GM21723 (cell line): ENCODE measurements around the gene AJAP1.
"Not testable (repeated sequence)": the region's sequence is repeated elsewhere in the genome, so short reads cannot be mapped to it uniquely, and the experiment has no call there.

Experiments
- ATAC-seq: cut with Tn5 transposase; IDR thresholded peaks from one replicate; pipeline ENCODE4 v1.9.1; 2021; ENCODE audit warnings: mild to moderate bottlenecking, moderate library complexity; ENCODE audit not compliant: unreplicated experiment

Gene AJAP1, protein sequence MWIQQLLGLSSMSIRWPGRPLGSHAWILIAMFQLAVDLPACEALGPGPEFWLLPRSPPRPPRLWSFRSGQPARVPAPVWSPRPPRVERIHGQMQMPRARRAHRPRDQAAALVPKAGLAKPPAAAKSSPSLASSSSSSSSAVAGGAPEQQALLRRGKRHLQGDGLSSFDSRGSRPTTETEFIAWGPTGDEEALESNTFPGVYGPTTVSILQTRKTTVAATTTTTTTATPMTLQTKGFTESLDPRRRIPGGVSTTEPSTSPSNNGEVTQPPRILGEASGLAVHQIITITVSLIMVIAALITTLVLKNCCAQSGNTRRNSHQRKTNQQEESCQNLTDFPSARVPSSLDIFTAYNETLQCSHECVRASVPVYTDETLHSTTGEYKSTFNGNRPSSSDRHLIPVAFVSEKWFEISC

DNA sequence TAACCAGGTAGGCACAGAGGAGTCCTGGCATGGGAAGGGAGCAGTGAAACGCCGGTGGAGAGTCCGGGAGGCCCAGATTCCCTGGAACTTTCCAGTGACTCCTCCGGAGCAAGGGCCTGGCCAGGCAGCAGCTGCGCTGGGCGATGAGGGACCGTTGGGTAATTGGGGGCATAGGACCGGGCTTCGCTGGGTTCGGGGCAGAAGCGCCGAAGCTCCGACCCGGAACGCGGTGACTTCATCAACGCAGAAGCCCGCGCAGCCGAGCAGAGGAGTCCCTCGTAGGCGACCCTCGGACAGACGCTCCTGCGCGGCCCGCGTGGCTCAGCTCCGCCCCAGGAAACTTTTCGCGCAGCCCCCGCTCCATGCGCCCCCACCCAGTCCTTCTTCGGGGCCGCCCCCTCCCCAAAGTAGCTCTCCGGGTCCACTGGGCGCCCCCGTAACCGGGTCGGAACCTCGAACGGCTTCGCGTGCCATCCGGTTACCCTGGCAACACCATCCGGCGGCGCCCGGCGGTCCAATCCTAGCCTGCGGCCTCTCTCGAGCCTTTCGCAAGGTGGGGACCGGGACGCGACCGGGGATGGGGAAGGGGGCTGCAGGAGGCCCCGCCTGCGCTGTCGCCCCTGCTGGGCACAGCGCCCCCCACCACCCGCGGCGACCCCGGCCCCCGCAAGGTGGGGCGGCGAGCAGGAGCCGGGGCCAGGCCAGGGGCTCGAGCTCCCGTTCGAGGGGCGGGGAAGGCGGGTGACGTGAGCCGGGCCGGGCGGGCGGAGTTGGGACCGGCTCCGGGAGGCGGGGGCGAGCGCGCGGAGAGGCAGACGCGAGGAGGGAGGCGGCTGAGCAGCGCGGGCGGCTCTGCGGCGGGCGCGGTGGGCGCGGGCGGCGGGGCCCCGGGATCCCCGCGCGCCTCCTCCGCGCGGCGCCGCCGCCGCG, at the start of gene AJAP1:
TSS of gene AJAP1 (plus strand) at position 814 of the 930 bp plus-strand sequence. CDS start 817 bp downstream, outside the sequence.
- ATAC-seq: no peak

GRCh38 chr1:4605158-4605557, 49.3 kb upstream of the AJAP1 start:
- ATAC-seq: no peak

DNA sequence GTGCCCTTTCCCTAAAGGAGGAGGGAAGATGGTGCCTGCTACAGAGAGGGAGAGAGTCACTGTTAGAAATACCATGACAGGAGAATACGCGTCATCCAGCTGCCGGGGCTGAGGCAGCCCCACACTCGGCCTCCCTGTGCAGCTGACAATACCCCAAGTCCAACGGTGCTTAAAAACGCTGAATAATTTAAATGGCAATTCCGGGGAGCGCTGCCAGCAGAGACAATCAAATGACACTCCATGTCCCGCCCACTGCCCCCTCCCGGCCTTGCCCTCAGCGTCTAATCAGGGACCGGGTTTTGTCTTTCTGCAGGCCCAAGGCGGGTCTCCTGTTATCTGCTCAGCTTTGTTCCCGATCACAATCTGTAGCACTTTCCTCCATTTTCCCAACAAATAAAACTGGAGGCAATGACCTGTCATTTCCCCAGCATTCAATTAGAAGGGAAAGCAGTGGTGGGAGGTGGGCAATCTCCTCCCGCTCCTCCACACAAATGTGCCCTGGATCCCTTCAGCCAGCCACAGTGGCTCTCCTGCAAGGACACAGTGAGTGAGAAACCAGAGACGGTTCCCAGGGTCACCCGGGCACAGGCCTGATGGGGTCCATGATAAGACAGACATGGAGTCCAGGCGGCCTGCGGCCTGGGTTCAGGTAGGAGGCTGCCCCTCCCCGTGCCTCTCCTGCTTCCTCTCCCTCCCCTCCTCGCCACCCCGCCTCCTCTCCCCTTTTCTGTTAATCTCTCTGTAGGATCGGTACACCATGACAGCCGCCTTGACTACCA, 42.7 kb upstream of the AJAP1 start:
- no peak for ATAC-seq

GRCh38 chr1:4612991-4613390, 41.4 kb upstream of the AJAP1 start:
- no peak for ATAC-seq

DNA sequence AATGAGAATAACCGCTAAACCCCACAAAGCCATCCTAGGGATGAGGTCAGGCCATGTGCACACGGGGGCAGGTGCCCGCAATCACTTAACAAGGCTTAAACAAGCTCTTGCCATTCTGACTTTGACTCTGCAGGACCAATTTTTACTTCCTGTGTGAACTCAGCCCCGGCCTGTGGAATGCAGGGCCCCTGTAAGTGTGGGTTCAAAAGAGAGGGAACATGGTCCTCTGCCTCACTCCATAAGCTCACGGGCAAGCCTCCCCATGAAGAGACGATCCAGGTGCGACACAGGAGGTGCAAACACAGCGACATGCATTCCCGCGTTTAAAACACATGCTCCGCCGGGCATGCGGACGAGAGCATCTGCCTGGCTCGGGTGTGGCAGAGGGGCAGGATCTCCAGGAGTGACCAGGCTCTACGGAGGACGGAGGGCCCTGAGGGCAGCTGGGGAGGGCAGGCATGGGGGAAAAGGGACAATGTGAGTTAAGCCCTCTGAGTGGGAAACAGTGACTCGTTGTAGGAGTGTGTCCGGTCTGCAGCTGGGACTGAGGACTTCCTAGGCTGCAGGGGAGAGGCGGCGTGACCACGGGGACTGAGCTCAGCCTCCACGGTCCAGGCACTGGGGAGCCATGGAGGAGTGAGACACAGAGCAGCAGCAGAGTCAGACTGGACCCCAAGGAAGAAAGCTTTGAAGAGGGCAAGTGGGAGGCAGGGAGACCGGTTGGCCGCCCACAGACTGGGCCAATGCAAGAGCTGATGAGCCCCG, 40.6 kb upstream of the AJAP1 start:
- no peak for ATAC-seq

GRCh38 chr1:4614371-4615137, 39.9 kb upstream of the AJAP1 start:
- ATAC-seq: no peak

GRCh38 chr1:4615138-4615470, 39.3 kb upstream of the AJAP1 start:
- no peak for ATAC-seq

DNA sequence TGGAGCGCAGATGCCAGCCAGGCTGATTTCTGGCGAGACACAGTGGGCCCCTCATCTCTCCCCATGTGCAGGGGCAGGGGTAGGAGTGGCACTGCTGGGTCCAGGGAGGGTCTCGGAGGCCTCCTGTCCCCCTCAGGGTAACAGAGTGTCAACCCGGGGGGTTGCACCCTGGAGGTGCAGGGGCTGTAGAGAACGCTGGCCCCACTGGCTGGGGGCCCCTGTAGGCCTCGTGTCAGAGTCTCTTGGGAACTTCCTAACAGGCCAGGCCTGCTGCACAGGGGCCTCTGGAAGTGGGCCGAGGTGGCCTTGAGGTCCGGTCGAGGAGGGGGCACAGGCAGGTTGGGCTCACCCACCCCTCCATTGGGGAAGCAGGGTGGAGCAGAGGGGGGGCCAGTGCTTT, 38.9 kb upstream of the AJAP1 start:
- ATAC-seq: no peak

DNA sequence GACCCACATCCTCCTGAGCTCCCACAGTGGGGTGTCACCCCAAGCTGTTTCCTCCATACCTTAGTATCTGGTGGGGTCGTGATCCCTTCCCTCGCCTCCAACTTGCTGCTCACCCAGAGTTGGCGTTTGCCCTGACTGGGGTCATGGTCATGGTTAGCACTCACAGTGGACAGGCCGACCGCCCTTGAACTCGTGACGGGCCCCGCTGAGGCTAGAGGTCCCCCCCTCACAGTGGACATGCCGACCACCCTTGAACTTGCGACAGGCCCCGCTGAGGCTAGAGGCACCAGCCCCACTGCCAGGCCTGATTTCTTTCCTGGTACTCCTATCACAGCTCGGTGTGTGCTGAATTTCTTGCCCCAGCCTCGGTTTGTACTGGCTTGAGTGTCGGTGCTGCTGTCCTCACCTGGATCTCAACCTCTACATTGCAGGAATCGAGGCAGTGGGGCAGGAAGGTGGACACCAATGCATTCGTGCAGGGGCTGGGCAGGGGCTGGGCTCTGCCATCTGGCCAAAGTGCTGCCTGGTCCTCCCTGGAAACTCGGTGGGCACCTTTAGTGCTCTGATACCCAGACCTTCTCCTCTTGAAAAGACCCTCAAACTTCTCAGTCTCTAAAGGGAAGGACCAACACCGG, 37.5 kb upstream of the AJAP1 start:
- no peak for ATAC-seq

DNA sequence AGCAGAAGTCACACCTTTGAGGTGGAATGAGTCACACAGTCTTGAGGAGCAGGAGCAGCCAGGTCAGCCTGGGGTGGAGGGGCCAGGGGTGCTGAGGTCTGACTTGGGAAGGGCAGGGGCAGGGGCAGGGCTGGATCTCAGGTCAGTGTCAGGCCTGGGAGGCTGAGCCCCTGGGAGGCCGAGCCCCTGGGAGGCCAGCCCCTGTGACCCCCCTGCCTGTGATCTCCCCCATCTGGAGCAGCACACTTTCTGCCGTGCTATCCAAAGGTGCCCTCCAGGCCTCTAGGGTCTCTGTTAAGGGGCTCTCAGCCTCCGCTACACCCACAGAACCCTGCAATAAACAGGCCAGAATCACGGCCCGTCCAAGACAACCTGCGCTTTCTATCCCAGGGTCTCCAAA, 36.9 kb upstream of the AJAP1 start:
- no peak for ATAC-seq

DNA sequence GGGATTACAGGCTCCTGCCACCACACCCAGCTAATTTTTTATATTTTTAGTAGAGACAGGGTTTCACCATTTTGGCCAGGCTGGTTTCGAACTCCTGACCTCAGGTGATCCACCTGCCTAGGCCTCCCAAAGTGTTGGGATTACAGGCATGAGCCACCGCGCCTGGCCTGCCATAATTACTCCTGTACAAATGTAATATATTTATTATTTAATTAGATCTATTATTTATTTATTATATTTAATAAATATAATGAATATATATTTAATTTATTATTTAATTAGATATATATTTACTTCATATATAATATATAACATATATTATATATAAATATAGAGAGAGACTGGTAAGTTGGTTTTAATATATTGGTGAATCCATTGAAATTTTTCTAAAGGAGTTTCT, 35.6 kb upstream of the AJAP1 start:
- not testable (repeated sequence) for ATAC-seq

- no peak for ATAC-seq
These were observed 32.8 kb upstream of the AJAP1 start for GRCh38 chr1:4621646-4622045.

DNA sequence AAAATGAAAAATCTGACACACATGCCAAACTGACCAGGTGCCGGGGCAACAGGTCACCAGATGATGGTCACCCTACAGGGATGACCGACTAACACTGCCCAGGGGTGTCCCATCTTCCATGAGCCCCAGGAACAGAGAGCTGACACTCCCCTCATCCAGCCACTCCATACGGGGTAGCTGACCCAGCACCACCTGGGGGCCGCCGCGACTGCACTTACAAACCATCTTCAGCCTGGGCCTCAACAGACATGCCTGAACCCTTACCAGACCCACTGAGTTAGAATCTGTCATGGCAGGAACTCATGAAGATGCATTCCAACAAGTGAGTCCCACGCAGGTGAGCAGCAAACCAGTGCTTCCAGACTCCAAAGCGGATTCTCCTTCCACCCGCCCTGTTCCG, 31.6 kb upstream of the AJAP1 start:
- ATAC-seq: no peak

DNA sequence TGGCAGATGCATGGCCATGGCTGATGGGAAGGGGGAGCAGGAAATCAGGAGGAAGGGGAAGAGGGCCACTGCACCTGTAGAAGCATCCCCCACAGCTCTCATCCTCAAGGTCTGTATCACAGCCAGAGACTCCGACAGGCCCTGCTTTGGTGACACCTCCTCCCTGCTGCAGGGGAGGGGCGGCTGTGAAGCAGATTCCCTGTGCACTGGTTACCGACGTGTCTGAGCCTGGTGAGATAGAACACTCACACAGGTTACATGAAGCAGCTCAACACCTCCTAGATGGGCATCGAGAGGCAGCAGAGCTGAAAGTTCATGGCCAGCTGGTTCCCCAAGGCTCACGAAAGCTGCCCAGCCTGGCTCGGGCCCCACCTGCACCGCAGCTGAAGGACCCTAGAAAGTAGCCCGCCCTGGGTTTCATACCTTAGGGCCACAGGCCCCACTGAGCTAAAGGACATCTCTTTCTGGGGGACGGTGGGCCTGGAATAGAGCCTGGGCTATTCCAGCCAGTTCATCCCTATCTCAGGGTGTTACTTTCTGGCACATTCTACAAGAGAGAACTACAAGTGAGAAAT, 30.2 kb upstream of the AJAP1 start:
- ATAC-seq: no peak

GRCh38 chr1:4624801-4625200, 29.6 kb upstream of the AJAP1 start:
- no peak for ATAC-seq

- no peak for ATAC-seq
These were observed 28.3 kb upstream of the AJAP1 start for GRCh38 chr1:4626061-4626460.

DNA sequence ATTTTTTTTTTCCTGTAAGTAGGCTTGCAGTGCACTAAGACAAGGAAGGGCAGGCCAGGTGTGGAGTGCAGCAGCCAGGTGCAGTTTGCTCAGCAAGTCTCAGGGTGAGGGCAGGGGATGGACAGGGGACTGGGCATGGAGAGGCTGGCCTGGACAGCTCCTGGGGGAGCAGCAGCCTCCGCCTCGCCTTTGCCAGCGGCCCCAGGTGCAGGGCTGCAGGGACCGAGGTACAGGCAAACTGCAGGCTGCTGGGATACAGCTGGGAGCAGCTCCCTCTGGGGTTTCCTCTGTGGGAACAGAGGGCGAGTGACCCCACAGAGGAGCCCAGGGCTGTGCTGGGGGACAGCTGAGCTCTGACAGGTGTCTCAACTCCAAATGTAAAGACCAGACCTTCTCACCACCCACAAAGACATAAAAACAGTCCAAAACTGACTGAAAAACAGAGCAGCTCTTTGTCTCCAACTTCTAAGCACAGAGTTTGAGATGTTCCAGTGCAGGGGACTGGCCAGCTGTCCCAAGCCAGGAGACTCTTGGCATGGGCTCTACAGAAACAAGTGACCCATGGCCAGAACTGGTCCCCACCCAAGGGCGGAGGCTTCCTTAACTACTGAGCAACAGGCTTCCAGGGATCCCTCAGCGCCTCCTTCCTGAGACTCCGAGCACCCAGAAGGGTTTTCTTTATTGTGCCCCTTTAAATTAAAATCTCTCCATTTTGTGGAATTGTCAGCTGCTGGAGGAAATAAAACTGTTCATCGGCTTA, 27.7 kb upstream of the AJAP1 start:
- ATAC-seq: no peak

DNA sequence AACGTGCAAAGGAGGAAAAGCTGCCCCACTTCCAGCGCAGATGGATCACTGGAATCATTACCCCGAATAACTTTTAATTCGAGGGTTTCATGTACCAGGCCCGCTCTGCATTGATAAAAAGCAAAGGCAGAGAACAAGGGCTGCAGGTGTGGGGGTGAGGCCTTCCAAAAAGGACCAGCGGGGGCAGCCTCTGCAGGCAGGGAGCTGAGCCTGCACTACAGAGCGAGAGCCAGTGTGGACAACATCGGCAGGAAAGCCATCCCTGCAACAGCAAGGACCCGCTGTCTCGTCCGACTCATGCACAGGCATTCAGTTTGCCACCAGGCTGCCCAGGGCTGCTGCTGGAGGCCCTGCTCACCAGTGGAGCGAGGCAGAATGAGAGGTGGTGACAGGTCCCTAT, 27.1 kb upstream of the AJAP1 start:
- ATAC-seq: no peak
